ENCODE results near the gene FUT2. TPM values are rescaled to one million over a fixed set of nuclear protein-coding genes. Genes with fewer than 3 reads are reported as not detected.
A peak's percentile ranks its signal among the peaks of the same experiment; 100 is the strongest.

Gene FUT2
- total and polyA plus RNA-seq, 2 of the 13 experiments (the other 11 are each of a cell fraction or from before 2014, with no cell fraction given) = 0.07 TPM; not detected in 1

DNA sequence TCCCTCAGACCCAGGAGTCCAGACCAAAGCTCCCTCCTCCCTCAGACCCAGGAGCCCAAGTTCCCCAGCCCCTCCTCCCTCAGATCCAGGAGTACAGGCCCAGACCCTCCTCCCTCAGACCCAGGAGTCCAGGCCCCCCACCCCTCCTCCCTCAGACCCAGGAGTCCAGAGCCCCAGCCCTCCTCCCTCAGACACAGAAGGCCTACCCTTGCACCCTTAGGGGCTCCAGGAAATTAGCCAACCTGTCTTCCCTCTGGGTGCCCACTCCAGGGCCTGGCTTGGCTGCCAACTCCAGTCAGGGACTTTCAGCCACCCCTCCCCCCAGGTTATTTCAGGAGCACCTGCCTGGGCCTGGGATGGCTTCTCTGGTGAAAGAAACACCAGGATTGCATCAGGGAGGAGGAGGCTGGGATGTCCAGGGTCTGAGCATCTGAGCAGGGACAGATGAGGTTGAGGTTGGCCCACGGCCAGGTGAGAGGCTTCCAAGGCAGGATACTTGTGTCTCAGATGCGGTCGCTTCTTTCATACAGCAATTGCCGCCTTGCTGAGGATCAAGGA is 59.4 kb downstream of the FUT2 start, which contains the start of gene FGF21 (continued):
- TF ChIP-seq, protein P1, sequence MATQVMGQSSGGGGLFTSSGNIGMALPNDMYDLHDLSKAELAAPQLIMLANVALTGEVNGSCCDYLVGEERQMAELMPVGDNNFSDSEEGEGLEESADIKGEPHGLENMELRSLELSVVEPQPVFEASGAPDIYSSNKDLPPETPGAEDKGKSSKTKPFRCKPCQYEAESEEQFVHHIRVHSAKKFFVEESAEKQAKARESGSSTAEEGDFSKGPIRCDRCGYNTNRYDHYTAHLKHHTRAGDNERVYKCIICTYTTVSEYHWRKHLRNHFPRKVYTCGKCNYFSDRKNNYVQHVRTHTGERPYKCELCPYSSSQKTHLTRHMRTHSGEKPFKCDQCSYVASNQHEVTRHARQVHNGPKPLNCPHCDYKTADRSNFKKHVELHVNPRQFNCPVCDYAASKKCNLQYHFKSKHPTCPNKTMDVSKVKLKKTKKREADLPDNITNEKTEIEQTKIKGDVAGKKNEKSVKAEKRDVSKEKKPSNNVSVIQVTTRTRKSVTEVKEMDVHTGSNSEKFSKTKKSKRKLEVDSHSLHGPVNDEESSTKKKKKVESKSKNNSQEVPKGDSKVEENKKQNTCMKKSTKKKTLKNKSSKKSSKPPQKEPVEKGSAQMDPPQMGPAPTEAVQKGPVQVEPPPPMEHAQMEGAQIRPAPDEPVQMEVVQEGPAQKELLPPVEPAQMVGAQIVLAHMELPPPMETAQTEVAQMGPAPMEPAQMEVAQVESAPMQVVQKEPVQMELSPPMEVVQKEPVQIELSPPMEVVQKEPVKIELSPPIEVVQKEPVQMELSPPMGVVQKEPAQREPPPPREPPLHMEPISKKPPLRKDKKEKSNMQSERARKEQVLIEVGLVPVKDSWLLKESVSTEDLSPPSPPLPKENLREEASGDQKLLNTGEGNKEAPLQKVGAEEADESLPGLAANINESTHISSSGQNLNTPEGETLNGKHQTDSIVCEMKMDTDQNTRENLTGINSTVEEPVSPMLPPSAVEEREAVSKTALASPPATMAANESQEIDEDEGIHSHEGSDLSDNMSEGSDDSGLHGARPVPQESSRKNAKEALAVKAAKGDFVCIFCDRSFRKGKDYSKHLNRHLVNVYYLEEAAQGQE (IDR thresholded peaks at IDR 0.05; ENCODE audit: borderline replicate concordance in 1 of 2, low read depth in 1 of 2, low read length in 2 of 2) = no peak
- no peak for TF ChIP-seq LCORL (IDR thresholded peaks at IDR 0.05)
- no peak for TF ChIP-seq LCORL (CRISPR knock-in tag; IDR thresholded peaks at IDR 0.05)
- peak; percentile 87 for TF ChIP-seq THAP11 (CRISPR knock-in tag; IDR thresholded peaks at IDR 0.05)
- no peak for TF ChIP-seq CCAR2 (optimal IDR thresholded peaks at IDR 0.05; ENCODE audit: low read depth, low read length)
- TF ChIP-seq CHD2 (IDR thresholded peaks at IDR 0.05; ENCODE audit: low read depth, low read length) = no peak
- no peak for TF ChIP-seq DRAP1 (CRISPR knock-in tag; IDR thresholded peaks at IDR 0.05)
- no peak for TF ChIP-seq HOXD1 (CRISPR knock-in tag; IDR thresholded peaks at IDR 0.05)
- TF ChIP-seq, protein P2, sequence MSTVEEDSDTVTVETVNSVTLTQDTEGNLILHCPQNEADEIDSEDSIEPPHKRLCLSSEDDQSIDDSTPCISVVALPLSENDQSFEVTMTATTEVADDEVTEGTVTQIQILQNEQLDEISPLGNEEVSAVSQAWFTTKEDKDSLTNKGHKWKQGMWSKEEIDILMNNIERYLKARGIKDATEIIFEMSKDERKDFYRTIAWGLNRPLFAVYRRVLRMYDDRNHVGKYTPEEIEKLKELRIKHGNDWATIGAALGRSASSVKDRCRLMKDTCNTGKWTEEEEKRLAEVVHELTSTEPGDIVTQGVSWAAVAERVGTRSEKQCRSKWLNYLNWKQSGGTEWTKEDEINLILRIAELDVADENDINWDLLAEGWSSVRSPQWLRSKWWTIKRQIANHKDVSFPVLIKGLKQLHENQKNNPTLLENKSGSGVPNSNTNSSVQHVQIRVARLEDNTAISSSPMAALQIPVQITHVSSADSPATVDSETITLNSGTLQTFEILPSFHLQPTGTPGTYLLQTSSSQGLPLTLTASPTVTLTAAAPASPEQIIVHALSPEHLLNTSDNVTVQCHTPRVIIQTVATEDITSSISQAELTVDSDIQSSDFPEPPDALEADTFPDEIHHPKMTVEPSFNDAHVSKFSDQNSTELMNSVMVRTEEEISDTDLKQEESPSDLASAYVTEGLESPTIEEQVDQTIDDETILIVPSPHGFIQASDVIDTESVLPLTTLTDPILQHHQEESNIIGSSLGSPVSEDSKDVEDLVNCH (CRISPR knock-in tag; IDR thresholded peaks at IDR 0.05) = no peak
- no peak for TF ChIP-seq ZNF605 (CRISPR knock-in tag; IDR thresholded peaks at IDR 0.05)
- TF ChIP-seq MED1 (CRISPR knock-in tag; IDR thresholded peaks at IDR 0.05) = 0 out of 2 replicates have a peak, but pooled peaks have one; percentile 45
- no peak for TF ChIP-seq KLF11 (CRISPR knock-in tag; IDR thresholded peaks at IDR 0.05)
- TF ChIP-seq SIX4 (CRISPR knock-in tag; IDR thresholded peaks at IDR 0.05) = no peak
- TF ChIP-seq, protein P3, sequence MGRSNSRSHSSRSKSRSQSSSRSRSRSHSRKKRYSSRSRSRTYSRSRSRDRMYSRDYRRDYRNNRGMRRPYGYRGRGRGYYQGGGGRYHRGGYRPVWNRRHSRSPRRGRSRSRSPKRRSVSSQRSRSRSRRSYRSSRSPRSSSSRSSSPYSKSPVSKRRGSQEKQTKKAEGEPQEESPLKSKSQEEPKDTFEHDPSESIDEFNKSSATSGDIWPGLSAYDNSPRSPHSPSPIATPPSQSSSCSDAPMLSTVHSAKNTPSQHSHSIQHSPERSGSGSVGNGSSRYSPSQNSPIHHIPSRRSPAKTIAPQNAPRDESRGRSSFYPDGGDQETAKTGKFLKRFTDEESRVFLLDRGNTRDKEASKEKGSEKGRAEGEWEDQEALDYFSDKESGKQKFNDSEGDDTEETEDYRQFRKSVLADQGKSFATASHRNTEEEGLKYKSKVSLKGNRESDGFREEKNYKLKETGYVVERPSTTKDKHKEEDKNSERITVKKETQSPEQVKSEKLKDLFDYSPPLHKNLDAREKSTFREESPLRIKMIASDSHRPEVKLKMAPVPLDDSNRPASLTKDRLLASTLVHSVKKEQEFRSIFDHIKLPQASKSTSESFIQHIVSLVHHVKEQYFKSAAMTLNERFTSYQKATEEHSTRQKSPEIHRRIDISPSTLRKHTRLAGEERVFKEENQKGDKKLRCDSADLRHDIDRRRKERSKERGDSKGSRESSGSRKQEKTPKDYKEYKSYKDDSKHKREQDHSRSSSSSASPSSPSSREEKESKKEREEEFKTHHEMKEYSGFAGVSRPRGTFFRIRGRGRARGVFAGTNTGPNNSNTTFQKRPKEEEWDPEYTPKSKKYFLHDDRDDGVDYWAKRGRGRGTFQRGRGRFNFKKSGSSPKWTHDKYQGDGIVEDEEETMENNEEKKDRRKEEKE (IDR thresholded peaks at IDR 0.05) = no peak
- no peak for TF ChIP-seq ZBTB38 (CRISPR knock-in tag; IDR thresholded peaks at IDR 0.05)
- TF ChIP-seq MBNL3 (CRISPR knock-in tag; conservative IDR thresholded peaks at IDR 0.05) = no peak
- peak; percentile 76 for TF ChIP-seq CEBPB (IDR thresholded peaks at IDR 0.05; ENCODE audit: borderline replicate concordance, low read depth, low read length)
- no peak for TF ChIP-seq E2F1 (CRISPR knock-in tag; IDR thresholded peaks at IDR 0.05)
